GM18873 (cell line): Measurements from ENCODE around the gene ZFAND3.
"Not testable (repeated sequence)": the region's sequence is repeated elsewhere in the genome, so short reads cannot be mapped to it uniquely, and the experiment has no call there.

ENCODE experiments used
- ATAC-seq: cut with Tn5 transposase; IDR thresholded peaks from one replicate; pipeline ENCODE4 v1.9.1; 2021; ENCODE audit warnings: mild to moderate bottlenecking, moderate library complexity, moderate number of reproducible peaks; ENCODE audit not compliant: unreplicated experiment, low FRiP score

The ZFAND3 gene

DNA sequence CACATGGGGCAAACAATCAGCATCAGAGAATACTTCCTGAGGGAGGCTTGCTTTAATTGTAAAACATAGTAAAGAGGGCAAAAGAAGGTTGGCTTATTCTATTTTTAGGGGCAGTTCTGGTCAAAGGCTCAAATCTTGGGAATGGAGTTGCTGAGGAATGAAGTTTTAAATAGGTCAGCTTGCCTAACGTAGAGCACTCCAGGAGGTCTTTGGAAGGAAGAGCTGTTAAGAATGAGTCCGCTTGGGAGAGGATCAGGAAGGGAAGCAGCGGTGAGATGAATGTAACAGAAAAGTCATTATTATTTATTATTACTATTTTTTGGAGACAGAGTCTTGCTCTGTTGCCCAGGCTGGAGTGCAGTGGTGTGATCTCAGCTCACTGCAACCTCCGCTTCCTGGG lies 108.7 kb downstream of the ZFAND3 start:
- no peak for ATAC-seq

DNA sequence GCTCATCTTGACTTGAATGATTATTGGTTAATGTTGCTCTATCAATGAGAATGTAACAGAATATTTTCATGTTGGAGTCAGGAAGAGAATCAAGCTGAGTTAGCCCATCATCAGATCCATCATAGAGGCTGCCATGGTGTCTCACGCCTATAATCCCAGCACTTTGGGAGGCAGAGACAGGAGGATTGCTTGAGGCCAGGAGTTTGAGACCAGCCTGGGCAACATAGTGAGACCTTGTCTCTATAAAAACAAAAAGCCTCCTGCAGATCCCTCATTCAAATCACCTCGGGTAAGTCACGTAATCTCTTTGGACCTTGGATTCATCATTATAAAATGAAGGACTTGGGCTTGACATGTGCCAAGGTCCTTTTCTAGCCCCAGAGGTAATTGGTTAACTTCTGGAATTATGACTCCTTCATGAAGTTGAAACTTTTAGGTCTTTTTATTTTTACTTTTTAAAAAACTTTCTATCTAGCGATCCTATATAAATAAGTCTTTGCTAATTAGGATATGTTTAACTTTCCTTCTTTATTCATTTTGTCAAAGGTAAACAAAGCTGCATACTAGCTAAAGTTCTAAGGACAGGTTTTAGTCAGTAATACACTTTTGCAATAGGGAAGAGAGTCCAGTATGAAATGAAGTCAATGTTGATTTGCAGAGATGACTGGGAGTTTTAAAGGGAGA lies 110.9 kb downstream of the ZFAND3 start:
- no peak for ATAC-seq

DNA sequence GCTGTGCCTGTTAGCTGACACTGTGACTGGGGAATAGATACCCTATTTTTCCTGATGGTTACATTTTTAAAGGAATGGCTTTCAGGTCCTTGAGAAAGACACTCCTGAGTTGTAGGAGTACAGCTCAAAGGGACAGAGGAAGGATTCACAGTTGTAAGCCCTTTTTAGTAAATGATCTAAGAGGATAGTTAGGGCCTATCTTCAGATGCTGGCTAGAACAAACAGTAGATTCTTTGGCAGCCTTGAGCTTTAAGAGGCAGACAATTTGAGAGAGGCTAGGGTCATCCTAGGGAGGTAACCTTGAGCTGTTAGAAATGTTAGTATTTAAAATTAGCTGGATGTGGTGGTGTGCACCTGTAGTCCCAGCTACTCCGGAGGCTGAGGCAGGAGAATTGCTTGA lies 111.5 kb downstream of the ZFAND3 start:
- ATAC-seq: no peak

GRCh38 chr6:37934276-37934675 lies 114.7 kb downstream of the ZFAND3 start:
- ATAC-seq: no peak

GRCh38 chr6:37936150-37936549 lies 116.6 kb downstream of the ZFAND3 start:
- ATAC-seq: no peak

GRCh38 chr6:37936906-37937305 lies 117.4 kb downstream of the ZFAND3 start:
- ATAC-seq: no peak

GRCh38 chr6:37938909-37939308 lies 119.4 kb downstream of the ZFAND3 start:
- no peak for ATAC-seq

DNA sequence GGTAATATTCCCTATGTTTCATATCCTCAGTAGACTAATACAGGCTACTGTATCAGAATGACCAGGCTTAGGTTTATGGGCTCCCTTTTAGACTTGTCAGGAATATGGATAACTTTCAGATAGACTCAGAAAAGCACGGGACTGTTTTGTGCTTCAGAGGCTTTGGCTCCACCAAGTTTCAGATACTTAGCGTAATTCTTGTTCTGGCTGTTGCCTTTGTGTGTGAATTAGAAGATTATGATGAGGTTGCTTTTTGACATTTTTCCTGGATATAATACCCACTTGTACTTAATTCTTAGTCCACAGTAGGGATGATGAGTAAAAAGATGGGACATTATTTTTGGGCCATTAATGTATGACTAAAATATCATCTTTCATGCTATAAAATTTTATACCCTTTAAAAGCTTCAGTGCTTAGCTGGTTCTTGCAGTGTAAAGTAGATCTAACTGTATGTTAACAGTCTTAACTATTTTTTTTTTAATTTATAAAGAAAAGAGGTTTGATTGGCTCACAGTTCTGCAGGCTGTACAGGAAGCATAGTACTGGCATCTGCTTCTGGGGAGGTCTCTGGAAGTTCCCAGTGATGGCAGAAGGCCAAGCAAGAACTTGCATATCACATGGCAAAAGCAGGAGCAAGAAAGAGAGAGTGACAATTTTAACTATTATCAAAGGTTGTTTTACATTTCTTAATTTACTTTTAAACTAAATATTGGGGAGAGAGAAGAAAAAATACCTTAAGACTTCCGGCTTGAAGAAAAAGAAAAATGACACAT lies 120.7 kb downstream of the ZFAND3 start:
- ATAC-seq: no peak

- ATAC-seq: no peak
Measured at GRCh38 chr6:37941871-37942270, 122.3 kb downstream of the ZFAND3 start.

DNA sequence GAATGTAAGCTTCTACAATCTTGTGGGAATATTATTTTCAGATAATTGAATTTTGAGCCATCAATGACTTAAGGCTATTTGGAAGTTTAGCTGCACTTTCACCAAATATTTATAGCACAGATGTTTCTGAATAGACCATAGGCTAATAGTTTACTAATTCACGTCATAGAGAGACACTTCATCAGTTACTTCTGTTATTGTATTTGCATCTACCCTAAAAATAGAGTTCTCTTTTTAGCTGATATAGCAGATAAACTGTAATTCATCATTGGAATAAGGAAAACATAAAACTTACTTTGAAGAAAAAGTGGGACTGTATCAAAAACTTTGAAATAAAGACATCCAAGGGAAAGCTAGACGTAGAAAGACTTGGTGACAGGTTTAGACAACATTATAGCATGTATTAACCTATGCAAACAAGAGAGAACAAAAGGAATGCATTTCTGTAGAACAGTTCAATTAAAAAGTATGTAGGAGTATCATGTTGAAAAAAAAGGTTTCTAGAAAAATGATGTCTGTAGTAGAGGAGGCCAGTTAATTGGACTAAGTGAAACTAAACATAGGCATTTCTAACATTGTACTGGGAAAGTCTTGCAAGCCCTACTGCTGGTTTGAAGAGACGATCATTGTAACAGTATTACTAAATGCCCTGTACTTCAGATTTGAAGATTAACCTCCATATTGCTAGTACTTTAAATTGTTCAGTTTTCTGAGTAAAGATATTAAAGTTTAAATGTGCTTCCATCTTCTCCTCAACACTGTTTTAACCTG lies 123.3 kb downstream of the ZFAND3 start:
- ATAC-seq: no peak

DNA sequence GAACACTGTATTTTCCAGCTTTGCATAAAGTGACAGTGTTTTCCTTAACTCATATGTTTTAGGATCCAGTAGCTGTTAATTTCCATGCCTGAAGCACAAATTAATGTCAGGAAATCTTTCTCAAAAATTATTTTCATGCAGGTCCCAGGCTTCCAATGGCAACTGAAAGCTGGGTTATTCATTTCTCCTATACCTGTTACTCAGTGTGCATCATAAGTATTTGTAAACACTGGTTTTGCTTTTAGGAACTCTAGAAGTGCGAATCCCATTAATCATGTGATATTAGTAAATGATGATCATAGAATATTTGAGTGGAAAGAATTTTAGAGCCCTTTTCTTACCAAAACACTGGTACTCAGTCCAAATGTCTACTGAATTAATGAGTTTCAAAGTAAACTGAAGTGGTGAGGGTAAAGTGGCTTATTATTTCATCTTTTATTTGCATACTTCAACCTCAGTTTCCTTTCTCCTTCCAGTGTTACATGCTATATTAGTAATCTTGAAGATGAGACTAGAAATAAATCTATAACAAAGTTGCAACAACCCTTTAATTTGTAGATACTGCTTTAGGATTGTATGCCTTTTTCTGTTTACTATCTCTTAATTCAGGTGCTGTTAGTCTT lies 124.0 kb downstream of the ZFAND3 start:
- no peak for ATAC-seq

GRCh38 chr6:37946057-37946456 lies 126.5 kb downstream of the ZFAND3 start:
- ATAC-seq: no peak

DNA sequence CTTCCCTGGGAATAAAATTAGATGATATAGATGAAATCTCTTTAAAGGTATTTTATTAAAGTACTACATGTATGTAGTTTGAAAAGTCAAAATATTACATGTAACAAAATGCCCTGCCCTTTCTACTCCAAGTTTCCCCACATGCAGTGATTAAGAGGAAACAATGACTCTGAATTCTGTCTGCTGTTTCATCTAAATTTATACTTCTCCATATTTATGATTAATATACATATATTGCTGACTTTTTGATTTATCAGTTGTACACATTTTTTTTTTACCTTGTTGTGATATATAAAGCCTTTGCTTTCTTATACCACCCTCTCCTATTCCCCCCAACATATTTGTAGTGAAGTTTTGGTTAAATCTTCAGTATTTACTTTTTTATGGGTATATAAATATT lies 127.9 kb downstream of the ZFAND3 start:
- no peak for ATAC-seq

GRCh38 chr6:37948584-37948983 lies 129.1 kb downstream of the ZFAND3 start:
- not testable (repeated sequence) for ATAC-seq

DNA sequence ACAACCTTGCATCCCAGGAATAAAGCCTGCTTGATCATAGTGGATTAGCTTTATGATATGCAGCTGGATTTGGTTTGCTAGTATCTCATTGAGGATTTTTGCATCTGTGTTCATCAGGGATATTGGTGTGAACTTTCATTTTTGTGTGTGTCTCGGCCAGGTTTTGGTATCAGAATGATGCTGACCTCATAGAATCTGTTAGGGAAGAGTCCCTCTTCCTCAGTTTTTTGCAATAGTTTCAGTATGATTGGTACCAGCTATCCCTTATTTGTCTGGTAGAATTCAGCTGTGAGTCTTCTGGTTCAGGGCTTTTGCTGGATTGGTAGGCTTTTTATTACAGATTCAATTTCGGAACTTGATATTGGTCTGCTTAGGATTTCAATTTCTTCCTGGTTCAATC lies 132.5 kb downstream of the ZFAND3 start:
- no peak for ATAC-seq

- no peak for ATAC-seq
Measured at GRCh38 chr6:37954791-37955190, 135.3 kb downstream of the ZFAND3 start.

DNA sequence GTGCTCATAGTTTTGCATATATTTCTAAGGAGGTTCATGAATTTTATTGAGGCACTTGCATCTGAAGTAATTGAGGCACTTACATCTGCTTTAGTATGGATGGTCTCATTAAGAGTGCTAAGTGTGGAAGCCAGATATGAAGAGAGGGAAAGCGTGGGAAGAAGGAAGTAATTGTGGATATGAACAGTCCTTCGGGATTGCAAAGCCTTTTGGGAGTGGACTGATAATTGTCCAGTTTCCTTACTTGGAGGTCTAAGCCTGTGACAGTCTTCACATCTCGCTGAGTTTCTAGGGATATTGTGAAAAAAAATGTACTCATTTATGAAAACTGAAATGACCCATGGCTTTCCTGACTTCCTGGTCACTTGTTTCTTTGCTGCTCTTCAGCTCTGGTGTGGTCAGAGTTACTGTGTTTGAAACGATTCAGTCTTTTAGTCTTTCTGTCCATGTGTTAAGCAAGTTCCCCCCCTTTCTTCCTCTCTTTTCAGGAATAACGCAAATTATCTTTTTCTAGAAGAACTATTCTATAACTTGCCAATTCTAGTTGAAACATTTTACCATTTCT lies 137.3 kb downstream of the ZFAND3 start:
- no peak for ATAC-seq

- ATAC-seq: no peak
Measured at GRCh38 chr6:37959061-37959460, 139.5 kb downstream of the ZFAND3 start.

DNA sequence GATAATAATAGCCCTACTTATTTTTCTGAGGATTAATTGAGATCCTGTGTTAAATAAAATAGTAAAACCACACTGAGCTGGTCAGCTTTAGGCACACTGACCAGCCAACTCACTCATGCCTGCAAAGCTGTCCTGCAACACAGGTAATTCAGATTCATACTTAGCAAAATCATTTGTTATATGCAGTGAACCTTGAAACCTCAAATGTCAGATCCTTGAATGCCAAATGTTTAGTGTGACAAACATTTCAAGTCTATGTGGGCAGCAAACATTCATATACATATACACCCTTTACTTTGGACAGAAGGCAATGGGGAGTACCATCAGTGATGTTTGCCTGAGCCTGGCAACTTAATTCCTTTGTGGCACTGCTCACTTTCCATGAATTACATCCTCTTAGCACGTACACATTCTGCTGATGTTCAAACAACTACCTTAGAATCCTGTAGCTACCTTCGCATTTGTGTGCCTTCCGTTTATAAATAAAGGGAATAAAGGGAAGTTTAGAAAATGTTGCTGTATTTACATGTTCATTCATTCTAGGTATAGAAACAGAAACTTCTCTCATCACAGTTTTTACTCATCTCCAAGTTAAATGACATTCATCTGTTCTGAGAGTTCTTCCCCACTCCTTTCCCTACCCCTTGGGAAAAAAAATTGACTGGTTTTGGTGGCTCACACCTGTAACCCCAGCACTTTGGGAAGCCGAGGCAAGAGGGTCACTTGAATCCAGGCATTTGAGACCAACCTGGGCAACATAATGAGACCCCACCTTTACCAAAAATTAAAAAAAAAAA lies 140.8 kb downstream of the ZFAND3 start:
- no peak for ATAC-seq
